Jurkat, Clone E6-1 (cell line): Measurements from ENCODE around the gene ZNF581.

Experiments
- DNase-seq: peaks from one replicate; pipeline ENCODE4 v3.0.0-alpha.2; 2011; ENCODE audit warnings: low read depth, low spot score
- H3K4me3 ChIP-seq: 2 replicates; pipeline ENCODE4 v1.5.1; 2011; ENCODE audit warnings: mild to moderate bottlenecking, low read length, control low read depth, moderate library complexity

The ZNF581 gene

GRCh38 chr19:55656988-55657747 lies 13.7 kb downstream of the ZNF581 start:
- no peak for DNase-seq
- H3K4me3 ChIP-seq = peak overlapping the region; percentile 79

DNA sequence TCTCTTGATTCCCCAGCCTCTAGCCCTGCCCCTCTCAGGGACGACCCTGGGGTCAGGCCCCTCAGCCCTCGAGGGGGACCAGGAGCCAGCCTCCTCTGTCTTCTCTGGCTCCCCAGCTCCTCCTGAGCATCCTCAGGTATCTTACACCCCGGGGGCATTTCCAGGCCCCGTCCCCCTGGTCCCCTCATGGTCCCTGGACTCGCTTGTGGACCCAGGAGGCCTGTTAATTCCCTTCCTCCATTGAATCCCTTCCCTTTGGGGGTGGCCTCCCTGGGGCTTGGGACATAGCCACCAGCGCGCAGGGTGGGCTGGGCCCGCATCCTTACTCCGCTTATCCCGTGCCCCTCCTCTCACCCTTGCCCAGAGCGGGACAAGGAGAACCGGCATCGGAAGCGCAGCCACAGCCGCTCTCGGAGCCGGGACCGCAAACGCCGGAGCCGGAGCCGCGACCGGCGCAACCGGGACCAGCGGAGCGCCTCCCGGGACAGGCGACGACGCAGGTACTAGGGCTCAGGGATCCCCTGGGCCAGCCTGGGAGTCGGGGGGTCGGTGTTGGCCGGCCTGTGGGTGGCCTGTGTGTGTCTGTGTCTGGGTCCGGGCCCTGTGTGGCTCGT lies 15.5 kb downstream of the ZNF581 start:
- no peak for DNase-seq
- no peak overlapping the region for H3K4me3 ChIP-seq

DNA sequence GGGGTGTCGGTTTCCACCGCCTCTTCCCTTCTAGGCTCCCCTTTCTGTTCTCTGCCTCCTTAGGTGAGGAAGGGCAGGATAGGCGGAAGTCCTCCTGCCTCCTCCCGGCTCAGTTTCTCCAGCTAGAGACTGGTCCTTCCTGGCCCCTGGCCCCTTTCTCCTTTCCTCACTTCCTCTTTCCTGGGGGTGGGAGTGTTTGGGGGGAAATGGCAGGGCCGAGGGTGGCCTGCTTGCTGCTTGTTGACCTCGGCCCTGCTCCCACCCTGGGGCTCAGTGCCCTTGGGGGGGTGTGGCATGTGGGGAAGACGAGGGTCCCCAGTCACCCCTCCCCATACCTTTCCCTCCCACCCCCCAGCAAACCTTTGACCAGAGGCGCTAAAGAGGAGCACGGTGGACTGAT lies 16.4 kb downstream of the ZNF581 start:
- no peak overlapping the region for H3K4me3 ChIP-seq
- no peak for DNase-seq

- H3K4me3 ChIP-seq = no peak overlapping the region
- no peak for DNase-seq
Measured at GRCh38 chr19:55660404-55660803, 17.0 kb downstream of the ZNF581 start.

GRCh38 chr19:55660991-55661390 lies 17.5 kb downstream of the ZNF581 start:
- DNase-seq = no peak

DNA sequence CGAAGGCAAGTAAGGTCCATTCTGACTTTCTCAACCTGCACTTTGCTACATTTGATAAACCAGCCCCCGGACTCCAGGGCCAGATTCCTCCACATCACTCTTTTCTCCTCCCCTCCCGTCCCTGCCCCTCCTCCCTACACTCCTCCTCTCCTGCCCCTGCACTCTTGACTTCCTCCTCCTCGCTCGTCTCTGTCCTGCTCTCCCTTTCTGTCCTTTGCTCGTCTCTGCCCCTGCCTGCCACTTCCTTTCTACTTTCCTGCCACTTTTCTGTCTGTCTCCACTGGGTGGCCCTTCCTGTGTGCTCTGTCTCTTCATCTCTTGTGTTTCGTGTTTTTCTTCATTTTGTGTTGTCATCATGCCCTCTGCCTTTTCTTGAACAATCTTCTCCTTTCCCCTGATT lies 18.4 kb downstream of the ZNF581 start:
- no peak for DNase-seq
- no peak overlapping the region for H3K4me3 ChIP-seq

More at GRCh38 chr19:55660991-55661390, 17.5 kb downstream of the ZNF581 start:
- H3K4me3 ChIP-seq = no peak overlapping the region

DNA sequence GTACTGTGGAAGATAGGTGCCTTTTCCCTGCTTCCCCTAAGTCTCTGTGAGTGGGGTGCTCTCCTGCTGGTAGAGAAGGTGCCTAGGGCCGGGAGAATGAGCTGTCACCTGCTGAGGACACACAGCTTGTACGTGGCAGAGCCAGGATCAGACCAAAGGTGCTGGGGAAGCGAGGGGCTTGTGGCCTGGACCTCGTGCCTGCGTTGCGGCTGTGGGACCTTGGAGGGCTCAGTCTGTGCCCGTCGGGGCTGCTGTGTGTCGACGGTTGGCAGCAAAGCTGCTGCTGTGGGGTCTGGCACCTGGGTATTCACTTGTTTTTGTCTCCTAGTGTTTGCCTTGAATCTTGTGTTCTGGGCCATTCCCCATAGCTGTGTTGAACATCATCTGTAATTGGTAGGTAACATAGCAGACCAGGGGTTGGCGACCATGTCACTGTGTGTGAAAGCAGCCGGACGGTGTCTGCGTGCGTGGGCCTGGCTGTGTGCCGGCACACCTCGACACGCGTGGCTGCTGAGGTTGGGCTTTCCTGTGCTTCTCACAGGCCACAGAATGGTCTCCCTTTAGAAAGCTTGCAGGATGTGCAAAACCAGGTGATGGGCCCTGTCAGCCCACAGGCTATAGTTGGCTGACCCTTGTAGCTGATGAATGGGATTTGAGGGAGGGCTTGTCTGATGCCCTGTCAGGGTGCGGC lies 20.5 kb downstream of the ZNF581 start:
- no peak for DNase-seq
- H3K4me3 ChIP-seq = no peak overlapping the region

- H3K4me3 ChIP-seq = no peak overlapping the region
- DNase-seq = no peak
Measured at GRCh38 chr19:55666343-55667005, 23.0 kb downstream of the ZNF581 start.

DNA sequence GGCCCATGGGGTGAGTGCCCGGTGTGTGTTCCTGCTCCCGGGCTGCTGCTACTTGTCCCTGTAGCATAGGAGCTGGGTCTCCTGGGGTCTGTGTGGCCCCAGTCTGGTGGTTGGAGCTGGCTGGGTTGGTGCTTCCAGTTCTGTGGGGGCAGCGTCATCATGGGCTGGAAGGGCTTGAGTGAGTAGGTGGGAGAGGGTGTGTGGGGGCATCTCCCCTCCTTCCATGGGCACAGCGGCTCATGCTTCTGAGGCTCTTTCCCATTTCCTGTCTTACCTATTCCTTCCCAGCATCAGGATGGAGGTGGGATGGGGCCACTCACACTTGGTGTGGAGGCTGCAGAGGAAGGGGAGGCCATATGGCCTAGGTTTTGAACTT lies 23.5 kb downstream of the ZNF581 start:
- H3K4me3 ChIP-seq = no peak overlapping the region
- DNase-seq = no peak

- no peak for DNase-seq
- no peak overlapping the region for H3K4me3 ChIP-seq
Measured at GRCh38 chr19:55667511-55667910, 24.1 kb downstream of the ZNF581 start.

- DNase-seq = no peak
- H3K4me3 ChIP-seq = no peak overlapping the region
Measured at GRCh38 chr19:55667958-55668357, 24.5 kb downstream of the ZNF581 start.

DNA sequence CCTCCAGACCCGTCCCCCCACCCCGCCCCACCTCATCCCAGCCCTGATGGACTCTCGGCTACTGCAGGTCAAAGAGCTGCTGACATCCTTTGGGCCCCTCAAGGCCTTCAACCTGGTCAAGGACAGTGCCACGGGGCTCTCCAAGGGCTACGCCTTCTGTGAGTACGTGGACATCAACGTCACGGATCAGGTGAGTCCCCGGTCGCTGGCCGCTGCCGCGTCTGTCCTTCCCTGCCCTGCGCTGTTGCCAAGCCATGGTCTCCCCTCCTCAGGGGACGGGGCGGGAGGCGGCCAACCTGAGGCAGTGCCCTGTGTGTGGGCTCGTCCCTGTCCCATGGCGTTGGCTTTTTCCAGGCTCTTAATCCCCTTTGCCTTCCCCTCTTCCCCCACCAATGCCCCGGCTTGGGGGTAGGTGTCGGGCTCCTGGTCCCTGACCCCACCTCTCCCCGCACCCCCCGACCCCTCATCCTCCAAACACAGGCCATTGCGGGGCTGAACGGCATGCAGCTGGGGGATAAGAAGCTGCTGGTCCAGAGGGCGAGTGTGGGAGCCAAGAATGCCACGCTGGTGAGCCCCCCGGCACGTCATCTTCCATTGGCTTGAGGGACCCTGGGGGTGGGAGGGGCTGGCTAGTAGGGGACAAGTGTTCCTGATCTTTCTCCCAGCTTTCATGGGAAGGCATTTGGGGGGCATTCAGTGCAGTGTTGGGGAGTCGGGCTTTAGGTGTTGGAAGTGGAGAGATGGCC lies 25.3 kb downstream of the ZNF581 start:
- no peak overlapping the region for H3K4me3 ChIP-seq
- DNase-seq = no peak

- H3K4me3 ChIP-seq = no peak overlapping the region
- no peak for DNase-seq
Measured at GRCh38 chr19:55669418-55670279, 26.2 kb downstream of the ZNF581 start.

DNA sequence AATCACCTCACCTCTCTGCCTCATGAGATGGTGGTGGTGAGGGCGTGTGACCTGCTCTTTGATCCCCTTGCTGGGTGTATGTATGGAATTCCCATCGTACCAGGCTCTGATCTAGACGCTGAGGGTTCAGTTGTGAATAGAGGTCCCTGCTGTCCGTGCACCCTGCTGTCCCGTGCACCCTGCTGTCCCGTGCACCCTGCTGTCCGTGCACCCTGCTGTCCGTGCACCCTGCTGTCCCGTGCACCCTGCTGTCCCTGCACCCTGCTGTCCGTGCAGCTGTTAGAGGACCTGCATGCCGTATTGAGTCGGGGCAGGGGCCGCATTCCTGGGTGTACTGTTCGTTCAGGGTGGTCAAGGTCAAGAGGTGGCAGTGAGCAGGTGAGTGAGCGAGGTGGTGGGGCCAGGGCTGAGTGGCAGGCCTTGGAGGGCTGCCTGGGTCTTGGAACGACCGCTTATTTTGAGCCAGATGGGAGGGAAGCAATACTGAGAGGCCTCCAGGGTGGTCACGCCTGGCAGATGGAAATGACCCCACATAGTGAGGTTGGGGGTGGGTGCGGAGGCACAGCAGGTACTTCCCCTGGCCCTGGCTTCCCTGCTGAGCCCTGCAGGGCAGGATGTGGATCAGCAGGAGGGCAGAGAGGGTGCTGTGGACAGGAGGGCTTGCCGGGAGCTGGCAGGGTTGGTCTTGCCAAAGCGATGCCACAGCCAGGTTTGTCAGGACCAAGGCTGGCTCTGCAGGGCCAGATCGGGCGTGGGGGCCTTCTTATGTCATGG lies 27.0 kb downstream of the ZNF581 start:
- DNase-seq = no peak
- no peak overlapping the region for H3K4me3 ChIP-seq

- H3K4me3 ChIP-seq = no peak overlapping the region
- no peak for DNase-seq
Measured at GRCh38 chr19:55671054-55671378, 27.6 kb downstream of the ZNF581 start.

GRCh38 chr19:55672418-55672817 lies 29.0 kb downstream of the ZNF581 start:
- DNase-seq = no peak
- no peak overlapping the region for H3K4me3 ChIP-seq

- H3K4me3 ChIP-seq = no peak overlapping the region
- no peak for DNase-seq
Measured at GRCh38 chr19:55673465-55673864, 30.0 kb downstream of the ZNF581 start.

- DNase-seq = no peak
- peak overlapping the region; percentile 93; the same call in 1 of the 2 replicates for H3K4me3 ChIP-seq
Measured at GRCh38 chr19:55673889-55674288, 30.4 kb downstream of the ZNF581 start.
